ENCODE results near the gene EFCAB12. TPM values are rescaled to one million over a fixed set of nuclear protein-coding genes. Genes with fewer than 3 reads are reported as not detected.

The EFCAB12 gene
- total RNA-seq, 1 donor from 2014 or later = 6.6 TPM

GRCh38 chr3:129403450-129403849 is 25.0 kb downstream of the EFCAB12 start:
- TF ChIP-seq CTCF (IDR thresholded peaks at IDR 0.05; ENCODE audit: unreplicated experiment) = no peak
- Mint-ChIP-seq H3K27ac (no peak overlapping the region), H3K4me3 (ENCODE audit: low read depth) (no peak overlapping the region), H3K27me3 (no peaks in the 10 kb centered on the region), H3K9me3 (ENCODE audit: low read depth) (no peaks in the 10 kb centered on the region), H3K4me1 (ENCODE audit: low read depth) (peaks cover 4% of the 10 kb centered on the region), H3K36me3 (ENCODE audit: insufficient read depth) (peaks cover 1% of the 10 kb centered on the region)
- no peak for DNase-seq (ENCODE audit: low spot score, unreplicated experiment)

GRCh38 chr3:129402616-129403015 is 25.8 kb downstream of the EFCAB12 start:
- H3K4me3 Mint-ChIP-seq (ENCODE audit: low read depth) = no peak overlapping the region
- H3K27me3 Mint-ChIP-seq = no peaks in the 10 kb centered on the region
- no peaks in the 10 kb centered on the region for H3K36me3 Mint-ChIP-seq (ENCODE audit: insufficient read depth)
- H3K27ac Mint-ChIP-seq = no peak overlapping the region
- no peaks in the 10 kb centered on the region for H3K9me3 Mint-ChIP-seq (ENCODE audit: low read depth)
- H3K4me1 Mint-ChIP-seq (ENCODE audit: low read depth) = peaks cover 11% of the 10 kb centered on the region
- DNase-seq (ENCODE audit: low spot score, unreplicated experiment) = no peak
- no peak for TF ChIP-seq CTCF (IDR thresholded peaks at IDR 0.05; ENCODE audit: unreplicated experiment)

GRCh38 chr3:129402210-129402609 is 26.2 kb downstream of the EFCAB12 start:
- no peak overlapping the region for H3K4me3 Mint-ChIP-seq (ENCODE audit: low read depth)
- H3K4me1 Mint-ChIP-seq (ENCODE audit: low read depth) = peaks cover 14% of the 10 kb centered on the region
- no peak for DNase-seq (ENCODE audit: low spot score, unreplicated experiment)
- H3K27ac Mint-ChIP-seq = no peak overlapping the region
- H3K27me3 Mint-ChIP-seq = no peaks in the 10 kb centered on the region
- H3K36me3 Mint-ChIP-seq (ENCODE audit: insufficient read depth) = no peaks in the 10 kb centered on the region
- no peaks in the 10 kb centered on the region for H3K9me3 Mint-ChIP-seq (ENCODE audit: low read depth)
- no peak for TF ChIP-seq CTCF (IDR thresholded peaks at IDR 0.05; ENCODE audit: unreplicated experiment)

- peaks cover 14% of the 10 kb centered on the region for H3K4me1 Mint-ChIP-seq (ENCODE audit: low read depth)
- H3K27ac Mint-ChIP-seq = peak overlapping the region; percentile 99
- no peaks in the 10 kb centered on the region for H3K9me3 Mint-ChIP-seq (ENCODE audit: low read depth)
- H3K27me3 Mint-ChIP-seq = no peaks in the 10 kb centered on the region
- peak overlapping the region; percentile 98 for H3K4me3 Mint-ChIP-seq (ENCODE audit: low read depth)
- no peak for DNase-seq (ENCODE audit: low spot score, unreplicated experiment)
- no peak for TF ChIP-seq CTCF (IDR thresholded peaks at IDR 0.05; ENCODE audit: unreplicated experiment)
- H3K36me3 Mint-ChIP-seq (ENCODE audit: insufficient read depth) = no peaks in the 10 kb centered on the region
Measured at GRCh38 chr3:129399895-129400357, 28.5 kb downstream of the EFCAB12 start.

GRCh38 chr3:129399145-129399894 is 29.1 kb downstream of the EFCAB12 start:
- Mint-ChIP-seq H3K36me3 (ENCODE audit: insufficient read depth) (no peaks in the 10 kb centered on the region), H3K9me3 (ENCODE audit: low read depth) (no peaks in the 10 kb centered on the region), H3K4me1 (ENCODE audit: low read depth) (peaks cover 14% of the 10 kb centered on the region), H3K27ac (peak overlapping the region; percentile 99), H3K27me3 (no peaks in the 10 kb centered on the region), H3K4me3 (ENCODE audit: low read depth) (peak overlapping the region; percentile 98)
- peak; percentile 48 for DNase-seq (ENCODE audit: low spot score, unreplicated experiment)
- TF ChIP-seq CTCF (IDR thresholded peaks at IDR 0.05; ENCODE audit: unreplicated experiment) = peak; percentile 75

Data from progenitor cell of endocrine pancreas (in vitro differentiated cells).